Activated CD8-positive, alpha-beta memory T cell treated with anti-CD3 and anti-CD28 coated beads, Interleukin-2, amount 50 U/mL, for 48 hours (primary cell): Measurements from ENCODE around the gene GNPTAB.

Experiments used
- DNase-seq: peaks from one replicate; pipeline ENCODE4 v3.0.0-alpha.2; 2020

Gene GNPTAB

DNA sequence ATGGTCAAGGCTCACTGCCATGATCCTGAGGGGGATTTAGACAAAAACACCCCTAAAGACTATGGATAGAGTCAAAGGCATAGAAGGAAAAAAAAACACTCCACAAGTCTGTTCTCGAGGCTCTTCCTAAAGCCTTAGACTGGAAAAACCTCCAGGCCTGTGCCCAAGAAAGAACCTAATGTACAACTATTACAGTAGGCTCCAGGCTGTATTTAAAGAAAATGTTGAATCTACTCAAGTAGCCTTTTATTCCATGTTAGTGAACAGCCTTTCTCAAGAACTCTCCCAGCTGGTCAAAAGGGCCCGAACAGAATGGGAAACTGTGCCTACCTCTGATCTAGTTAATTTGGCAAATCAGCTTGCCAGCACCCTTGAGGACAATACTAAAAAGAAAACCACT, 28.3 kb downstream of the GNPTAB start:
- no peak for DNase-seq

DNA sequence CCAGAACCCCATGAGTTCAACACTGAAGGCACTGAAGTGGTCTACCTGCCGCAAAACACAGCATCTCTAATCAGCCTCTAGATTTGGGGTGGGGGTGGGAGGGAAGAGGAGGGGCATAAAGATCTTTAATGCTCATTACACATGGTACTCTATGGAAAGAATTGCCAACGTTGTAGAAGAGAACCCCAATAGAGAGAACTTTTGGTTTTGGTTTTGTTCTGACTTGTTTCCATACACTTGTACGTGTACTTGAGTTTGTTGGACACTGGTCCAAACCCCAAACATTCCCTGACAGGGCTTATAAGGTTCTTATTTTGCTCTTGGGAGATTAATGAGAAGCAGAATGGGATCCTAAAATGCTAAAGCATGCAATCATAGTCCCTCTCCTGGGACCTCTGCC, 31.0 kb downstream of the GNPTAB start:
- DNase-seq, result no peak

DNA sequence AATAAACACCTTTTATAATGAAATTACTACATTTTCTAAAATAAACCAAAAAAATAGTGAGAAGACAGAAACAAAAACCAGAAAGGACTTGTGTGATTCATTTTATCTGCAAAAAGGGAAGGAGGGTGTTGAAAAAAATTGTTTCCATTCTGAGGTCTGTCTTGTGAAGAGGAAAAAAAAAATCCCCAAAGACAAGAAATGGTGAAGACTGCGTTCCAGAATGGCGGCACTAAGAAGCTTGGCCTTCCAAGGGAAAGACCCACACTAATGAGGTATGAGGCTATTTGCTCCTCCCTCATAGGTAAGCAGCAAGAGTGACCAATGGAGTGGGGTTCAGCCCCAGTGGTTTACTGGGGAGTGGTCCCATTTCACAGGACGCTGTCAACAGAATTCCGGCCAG, 35.0 kb downstream of the GNPTAB start:
- no peak for DNase-seq

DNA sequence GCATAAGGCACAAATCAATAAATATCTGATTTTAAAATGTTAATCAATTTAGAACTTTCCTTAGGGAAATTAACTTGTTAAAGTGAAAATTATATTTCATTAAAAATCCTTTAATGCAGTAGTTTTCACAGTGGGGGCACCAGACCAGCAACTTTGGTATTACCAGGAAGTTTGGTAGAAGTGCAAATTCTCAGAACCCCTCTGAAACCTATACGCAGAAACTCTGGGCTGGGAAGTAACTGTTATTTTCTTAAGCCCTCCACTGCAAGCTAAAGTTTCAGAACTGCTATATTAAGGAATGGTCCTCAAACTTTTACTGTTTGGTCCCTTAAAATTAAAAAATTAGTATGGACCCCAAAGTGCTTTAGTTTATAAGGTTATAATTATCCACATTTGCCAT, 35.7 kb downstream of the GNPTAB start:
- DNase-seq, result no peak

DNA sequence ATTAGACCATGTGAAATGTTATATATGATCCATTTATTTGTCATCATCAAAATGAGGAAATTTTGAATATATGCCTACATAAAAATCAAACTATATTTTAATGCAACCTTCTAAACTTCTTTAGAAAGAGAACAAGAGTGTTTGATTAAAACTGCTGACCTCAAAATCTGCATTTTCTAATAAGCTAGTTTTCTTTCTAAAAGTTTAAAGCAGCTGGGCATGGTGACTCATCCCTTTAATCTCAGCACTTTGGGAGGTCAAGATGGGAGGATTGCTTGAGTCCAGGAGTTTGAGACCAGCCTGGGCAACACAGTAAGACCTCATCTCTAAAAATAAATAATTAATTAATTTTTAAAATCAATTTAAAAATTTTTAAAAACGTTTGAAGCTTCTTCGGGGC, 36.2 kb downstream of the GNPTAB start:
- no peak for DNase-seq

DNA sequence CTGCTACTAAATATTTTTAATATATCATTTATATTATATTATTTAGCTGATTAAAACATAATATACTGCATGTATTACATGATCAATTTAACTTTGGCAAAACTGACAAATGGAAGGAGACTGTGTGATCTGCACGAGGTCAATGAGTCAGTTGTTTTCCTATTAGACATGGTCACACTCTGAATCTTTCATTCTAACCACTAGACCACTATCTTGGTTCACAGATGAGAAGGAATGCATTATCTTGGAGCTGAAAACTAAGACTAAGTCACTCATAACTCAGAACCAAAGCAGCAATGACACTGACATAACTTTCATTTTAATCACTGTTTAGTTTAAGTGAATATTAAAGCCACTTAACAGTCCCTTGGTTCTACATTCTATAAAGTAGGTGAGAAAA, 37.4 kb downstream of the GNPTAB start:
- no peak for DNase-seq

DNA sequence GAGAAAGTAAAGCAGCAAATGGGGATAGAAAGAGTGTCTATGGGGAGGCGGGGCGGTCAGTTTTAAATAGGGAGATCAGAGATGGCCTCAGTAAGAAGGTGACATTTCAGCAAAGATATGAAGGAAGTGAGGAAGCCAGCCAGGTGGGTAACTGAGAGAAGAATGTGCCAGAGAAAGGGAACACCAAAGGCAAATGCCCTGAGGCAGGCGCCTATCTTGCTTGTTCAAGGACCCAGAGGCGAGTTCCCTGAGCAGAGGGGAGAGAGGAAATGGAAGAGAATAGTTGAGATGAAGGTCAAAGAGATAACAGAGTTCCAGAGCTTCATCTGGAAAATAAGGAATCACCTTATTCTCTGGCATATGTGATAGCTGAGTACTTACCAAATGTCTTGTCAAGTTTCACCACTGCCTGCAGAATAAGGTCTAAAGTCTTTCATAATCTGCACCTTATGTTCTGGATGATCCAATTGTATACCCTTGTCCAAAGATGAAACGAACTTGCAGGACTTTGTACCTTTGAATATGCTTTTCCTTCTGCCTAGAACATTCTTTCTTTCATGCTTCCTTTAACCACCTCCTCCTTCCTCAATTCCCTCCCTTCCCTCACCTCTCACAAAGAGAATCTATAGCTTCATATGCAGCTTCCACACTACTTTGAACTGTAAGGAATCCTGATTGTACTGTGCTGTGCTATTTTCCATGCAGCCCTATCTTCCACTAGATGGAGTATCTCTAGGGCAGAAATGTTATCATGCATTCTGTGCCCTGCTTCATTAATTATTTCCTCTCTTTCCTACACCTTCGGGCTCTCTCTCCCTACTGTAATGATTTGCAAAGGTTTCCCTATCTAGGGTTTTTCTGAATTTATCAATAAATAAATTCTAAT, 38.5 kb downstream of the GNPTAB start:
- DNase-seq, result no peak

DNA sequence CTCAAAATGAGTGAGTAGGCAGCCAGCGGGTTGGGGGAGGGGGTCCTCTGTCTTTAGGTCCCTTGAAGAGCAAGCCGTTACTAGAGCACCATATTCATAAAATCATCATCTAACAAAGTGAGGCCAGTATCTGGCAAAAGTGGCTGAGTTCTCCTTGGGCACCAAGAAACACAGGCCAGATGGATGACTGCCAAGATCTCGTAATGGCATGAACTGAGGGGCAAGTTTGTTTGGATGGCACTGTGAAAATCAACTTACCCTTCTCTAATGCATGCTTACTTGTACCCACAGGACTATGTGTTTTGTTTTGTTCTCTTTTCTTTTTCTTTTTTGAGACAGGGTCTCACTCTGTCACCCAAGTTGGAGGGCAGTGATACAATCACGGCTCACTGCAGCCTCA, 41.6 kb downstream of the GNPTAB start:
- DNase-seq, result no peak

DNA sequence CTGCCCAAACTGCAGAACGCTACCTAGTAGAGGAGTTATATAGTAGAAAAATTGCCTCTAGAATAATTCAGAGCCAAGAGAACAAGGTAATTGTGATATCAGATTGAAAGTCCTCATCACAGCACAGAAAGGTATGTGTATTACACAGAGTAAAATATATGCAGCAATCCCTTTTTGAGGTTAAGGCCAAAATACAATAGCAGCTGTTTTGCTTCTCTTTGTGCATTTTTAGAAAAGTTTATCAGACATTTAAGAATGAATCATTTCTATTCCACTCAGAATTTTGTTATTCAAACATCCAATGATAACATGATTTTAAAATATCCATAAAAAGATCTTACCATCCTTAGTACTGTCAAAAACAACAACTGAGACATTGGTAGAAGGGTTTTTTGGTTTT, 45.1 kb downstream of the GNPTAB start:
- DNase-seq, result no peak

DNA sequence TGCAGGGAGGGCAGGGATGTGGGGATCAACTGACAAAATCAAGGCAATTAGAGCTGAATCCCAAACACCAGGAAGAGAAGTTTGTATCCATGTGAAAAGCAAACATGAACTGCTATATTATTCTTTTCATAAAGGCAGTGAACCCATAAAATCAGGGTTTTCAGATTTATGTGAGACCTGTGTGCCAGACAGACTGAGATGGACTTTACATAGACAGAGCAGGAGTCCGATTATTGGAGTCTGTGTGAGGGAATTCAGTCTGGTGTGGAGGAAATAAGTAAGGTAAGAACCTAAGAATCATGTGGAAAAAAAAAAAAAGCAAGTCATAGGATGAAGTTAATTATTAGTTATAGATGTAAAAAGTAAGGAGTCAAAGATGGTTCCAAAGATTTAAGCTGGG, 46.4 kb downstream of the GNPTAB start:
- no peak for DNase-seq

DNA sequence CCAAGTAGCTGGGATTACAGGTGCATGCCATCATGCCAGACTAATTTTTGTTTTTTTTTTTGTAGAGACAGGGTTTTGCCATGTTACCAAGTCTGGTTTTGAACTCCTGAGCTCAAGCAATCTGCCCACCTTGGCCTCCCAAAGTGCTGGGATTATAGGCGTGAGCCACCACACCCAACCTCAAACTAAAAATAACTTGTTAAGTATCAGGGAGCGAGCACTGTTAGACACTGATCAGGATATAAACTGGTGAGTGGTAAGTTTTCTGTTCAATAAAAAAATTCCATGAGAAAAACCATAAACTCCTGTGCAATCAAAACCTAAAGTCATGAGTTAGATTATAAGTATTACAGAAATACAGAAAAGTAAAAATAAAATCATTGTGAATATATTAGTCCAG, 46.9 kb downstream of the GNPTAB start:
- no peak for DNase-seq

DNA sequence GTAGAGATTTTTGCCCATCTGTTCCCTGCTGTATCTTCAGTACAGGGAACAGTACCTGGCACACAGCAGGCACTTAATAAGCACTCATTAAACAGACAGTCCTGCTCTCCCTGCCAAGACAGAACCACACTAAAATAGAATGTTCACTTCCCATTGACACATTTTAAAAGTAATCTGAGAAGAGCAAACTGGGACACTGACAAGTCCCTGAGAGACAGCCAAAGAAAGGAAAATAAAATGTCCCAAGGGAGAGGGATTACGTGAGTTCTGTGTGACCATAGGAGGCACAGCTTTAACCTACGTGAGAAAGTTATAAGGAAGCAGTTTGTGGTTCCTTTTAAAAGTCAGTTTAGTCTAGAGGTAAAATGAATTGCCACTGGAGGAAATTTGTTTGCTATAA, 47.6 kb downstream of the GNPTAB start:
- DNase-seq, result no peak

DNA sequence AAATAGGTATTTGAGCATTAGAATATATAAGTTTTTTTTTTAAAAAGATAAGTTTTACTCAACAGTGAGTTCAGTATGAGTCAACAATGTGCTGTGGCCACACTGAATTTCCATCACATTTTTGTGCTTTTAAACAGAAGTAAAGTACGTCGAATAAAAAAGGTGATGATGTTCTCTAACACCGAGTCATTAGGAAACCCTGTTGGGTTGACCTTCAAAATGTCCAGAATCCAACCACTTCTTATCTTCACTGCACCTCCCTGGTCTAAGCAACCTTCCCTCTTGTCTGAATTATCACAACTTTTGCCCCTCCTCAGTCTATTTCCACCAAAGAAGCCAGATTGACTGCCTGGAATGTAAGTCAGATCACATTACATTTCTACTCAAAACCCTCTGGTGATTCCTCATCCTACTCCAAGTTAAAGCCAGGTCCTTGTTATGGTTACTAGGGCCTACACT, 48.5 kb downstream of the GNPTAB start:
- DNase-seq, result no peak

DNA sequence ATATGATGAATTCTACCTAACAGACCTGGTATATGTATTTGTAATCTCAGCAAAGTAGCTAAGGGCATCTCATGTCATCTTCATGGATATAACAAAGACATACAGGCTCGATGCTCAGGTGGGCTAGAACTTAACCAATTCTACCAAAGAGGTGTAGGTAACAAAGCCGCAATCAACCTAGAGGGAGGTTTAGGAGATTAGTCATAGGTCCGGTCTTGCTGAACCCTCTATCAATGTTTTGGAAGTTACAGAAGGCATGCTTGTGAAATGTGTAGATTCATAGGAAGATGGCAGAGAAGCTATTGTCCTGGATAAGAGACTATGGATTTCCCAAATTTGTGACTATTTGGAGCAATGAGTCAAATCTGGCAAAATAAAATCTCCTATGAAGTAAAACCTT, 48.9 kb downstream of the GNPTAB start:
- no peak for DNase-seq

DNA sequence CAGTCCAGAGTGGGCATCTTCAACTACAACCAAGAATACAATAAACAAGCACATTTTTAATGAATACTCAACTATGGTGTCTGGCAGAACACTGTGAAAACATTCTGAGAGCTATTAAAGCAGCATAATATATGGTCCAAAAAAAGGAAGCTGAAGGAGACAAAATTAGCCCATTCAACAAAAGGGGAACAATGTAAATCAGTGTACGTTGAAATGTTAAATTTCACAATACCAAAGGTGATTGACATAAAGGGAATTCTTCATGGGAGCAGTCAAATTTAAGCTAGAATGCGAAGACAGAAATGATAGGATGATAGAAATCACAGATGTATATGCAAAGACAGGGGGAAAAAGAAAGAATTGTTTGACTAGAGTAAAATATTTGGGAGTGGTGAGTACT, 50.2 kb downstream of the GNPTAB start:
- DNase-seq, result no peak

DNA sequence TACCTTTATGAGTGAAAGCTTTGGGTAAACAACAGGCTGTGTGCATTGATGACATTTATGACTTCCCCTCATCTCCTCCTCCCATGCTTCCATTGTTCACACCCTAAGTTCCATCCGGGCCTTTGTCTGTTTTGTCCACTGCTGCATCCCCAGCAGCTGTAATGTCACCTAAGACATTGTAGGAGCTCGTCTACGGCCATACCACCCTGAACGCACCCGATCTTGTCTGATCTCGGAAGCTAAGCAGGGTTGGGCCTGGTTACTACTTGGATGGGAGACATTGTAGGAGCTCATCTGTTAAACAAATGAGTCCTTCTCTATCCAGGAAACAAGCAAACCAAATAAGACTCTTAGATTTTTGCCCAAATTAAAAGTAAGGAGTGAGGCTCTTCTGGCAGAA, 51.1 kb downstream of the GNPTAB start:
- no peak for DNase-seq

DNA sequence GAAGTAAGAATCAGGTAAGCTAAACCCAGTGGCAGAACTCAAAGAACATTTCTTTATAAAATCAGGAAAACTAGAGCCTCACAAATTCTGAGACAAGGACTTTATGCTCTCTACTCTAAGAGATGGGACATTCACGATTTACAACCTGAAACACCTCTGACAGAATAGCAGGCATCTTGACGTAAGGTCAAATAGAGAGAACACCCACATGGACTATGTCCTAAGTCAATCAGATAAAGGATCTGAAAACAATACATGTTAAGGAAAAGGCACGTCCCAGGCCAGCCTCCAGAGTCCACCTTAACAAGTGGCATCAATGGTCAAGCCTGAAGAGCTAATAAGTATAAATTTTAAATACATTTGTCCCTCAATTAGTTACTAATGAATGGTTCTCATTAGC, 51.6 kb downstream of the GNPTAB start:
- no peak for DNase-seq

DNA sequence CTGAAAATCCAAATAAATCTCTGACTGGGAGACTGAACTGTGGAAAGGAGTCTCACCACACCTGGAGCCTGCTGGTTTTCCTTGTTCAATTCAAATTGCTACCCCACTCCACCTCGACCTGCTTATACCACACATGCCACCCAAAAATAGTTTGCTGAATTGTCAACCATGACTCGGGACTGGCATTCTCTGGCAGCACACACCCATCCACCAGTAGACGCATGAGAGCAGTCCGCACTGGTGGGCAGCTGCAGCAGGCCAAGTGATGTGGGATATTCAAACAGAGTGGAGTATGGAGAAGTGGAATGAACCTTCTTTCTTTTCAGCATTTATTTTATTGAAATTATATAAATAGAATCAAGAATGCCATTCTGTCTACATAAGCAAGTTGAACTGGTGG, 52.8 kb downstream of the GNPTAB start:
- no peak for DNase-seq

DNA sequence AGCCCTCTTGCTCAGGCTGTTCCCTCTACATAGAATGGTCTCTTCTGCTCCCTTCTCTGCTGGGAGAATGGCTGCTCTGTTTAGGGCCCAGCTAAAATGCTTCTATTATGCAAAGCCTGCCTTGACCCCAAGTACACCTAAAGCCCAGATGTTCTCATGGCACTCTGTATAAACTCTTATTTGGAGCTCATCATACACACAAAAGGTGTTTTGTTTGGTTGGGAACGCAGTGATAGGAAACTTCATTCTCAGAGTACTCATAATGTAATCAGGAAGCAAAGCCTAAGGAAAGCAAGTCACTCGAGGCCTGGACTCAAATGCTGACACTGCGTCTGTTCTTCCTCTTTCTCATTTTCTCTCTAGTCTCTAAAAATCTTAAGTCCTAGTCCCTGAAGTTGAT, 53.3 kb downstream of the GNPTAB start:
- no peak for DNase-seq

DNA sequence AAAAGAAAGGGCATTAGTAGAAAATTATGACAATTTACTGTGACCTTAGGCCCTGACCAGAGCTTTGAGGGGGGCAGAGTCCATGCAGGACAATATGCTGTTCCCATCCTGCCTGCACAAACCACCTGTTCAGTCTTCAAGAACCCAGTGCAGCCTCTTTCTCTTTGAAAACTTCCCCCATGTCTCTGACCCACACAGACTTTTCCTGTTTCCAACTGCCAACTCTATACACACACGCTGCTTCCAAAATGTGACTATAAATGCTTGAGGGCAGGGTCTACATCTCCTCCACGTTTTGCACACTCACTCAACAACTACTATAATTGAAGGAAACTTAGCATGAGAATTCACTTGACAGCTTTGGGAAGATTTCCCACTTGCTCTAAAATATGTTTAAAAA, 54.9 kb downstream of the GNPTAB start:
- no peak for DNase-seq

DNA sequence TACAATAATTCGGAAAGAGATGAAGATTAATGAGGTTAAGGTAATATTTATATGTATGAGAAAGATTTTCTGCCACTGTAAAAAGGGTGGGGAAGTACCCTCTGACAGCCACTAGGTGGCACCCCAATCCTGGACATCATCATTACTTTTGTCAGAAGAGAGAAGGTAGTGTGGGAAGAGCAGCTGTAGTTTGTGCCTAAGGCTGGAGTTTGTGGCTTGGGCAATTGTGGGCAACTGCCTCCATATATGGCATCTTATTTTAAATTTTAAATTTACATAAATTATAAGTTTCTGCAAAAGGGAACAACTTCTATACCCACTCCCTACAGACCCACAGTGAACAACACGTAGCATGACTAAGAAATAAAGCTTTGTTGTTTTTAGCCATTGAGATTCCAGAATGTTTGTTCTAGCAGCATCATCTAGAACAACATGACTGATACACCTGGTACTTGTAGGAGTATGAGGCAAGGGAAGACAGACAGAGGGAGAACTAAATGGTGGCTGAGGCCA, 57.1 kb downstream of the GNPTAB start:
- peak; percentile 76 for DNase-seq

DNA sequence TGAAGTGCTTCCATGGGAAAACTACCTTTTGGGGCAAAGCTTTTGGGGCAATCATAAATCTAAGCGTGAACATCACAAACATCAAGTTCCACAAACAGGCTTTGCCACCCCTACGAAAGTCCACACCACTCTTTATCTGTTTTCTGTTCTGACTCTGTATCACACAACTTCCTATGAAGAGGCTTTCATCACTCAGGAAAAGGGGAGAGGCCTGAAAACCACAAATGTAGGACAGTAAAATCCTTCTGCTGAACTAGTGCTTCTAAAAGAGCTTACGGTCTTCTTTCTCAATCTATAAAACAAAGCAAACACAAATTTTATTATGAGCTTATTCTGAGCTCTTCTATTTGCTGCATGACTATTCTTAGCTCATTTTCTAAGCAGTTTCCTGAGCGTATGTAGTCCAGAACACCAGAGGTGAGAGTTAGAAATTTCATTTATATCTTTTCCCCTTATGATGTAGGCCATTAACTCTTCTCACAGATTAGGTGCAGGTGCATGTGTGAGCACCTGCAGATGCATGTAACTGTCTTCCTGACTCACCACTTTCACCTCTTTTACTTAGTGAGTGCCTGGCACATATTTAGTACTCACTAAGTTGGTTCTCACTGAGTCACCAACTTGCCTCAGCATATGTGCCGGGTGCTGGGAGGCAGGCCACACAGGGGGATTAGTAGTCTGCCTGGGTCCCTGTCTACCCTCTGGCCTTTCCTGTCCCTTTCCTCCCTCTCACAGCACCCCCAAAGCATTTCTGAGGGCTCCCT, 58.6 kb downstream of the GNPTAB start:
- DNase-seq, result no peak

DNA sequence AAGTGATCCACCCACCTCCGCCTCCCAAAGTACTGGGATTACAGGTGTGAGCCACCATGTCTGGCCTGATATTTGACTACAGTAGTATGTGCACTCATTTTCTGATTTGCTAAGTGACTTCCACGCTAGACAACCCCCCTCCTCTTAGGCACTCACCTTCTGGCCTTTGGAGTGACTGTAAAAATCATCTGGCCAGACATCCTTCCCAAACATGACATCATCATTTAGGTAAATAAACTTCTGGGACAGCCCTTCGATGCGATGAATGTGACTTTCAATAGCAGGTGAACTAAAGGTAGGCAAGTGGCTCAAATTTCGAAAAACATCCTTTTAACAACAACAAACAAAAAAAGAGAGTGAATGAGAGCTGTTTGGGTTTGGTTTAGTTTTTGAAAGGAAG, 60.9 kb downstream of the GNPTAB start:
- no peak for DNase-seq

DNA sequence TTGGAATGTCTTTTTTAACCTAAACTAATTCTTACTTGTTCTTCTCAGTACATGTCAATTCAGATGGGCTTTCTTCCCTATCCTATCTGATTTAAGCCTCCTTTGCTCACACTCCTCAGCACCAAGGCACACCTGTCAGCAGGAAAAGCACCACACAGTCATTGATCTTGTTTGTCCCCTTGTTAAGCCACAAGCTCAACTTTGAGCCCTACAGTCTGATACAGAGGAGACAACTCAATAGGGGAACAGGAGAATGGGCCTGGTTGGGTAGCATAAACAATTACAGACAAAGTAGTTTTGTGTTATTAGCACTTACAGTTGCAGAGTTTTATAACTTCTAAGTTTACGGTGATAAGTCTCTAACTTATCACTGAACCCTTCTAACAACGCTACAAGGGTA, 62.0 kb downstream of the GNPTAB start:
- DNase-seq, result no peak
